GM18505 (cell line): ENCODE data around the gene TMEM253.

Source experiments
- ATAC-seq: cut with Tn5 transposase; IDR thresholded peaks from one replicate; pipeline ENCODE4 v1.9.1; 2021; ENCODE audit not compliant: unreplicated experiment
- POLR2A ChIP-seq: IDR thresholded peaks from 4 replicates; pipeline ENCODE4 v1.6.1; 2011; ENCODE audit warnings: borderline replicate concordance; ENCODE audit not compliant: insufficient read depth, insufficient read length; ENCODE audit errors: extremely low read depth

Gene TMEM253

GRCh38 chr14:21101802-21102413 lies 1.0 kb downstream of the TMEM253 start:
- no peak for ATAC-seq
- TF ChIP-seq POLR2A, result no peak

DNA sequence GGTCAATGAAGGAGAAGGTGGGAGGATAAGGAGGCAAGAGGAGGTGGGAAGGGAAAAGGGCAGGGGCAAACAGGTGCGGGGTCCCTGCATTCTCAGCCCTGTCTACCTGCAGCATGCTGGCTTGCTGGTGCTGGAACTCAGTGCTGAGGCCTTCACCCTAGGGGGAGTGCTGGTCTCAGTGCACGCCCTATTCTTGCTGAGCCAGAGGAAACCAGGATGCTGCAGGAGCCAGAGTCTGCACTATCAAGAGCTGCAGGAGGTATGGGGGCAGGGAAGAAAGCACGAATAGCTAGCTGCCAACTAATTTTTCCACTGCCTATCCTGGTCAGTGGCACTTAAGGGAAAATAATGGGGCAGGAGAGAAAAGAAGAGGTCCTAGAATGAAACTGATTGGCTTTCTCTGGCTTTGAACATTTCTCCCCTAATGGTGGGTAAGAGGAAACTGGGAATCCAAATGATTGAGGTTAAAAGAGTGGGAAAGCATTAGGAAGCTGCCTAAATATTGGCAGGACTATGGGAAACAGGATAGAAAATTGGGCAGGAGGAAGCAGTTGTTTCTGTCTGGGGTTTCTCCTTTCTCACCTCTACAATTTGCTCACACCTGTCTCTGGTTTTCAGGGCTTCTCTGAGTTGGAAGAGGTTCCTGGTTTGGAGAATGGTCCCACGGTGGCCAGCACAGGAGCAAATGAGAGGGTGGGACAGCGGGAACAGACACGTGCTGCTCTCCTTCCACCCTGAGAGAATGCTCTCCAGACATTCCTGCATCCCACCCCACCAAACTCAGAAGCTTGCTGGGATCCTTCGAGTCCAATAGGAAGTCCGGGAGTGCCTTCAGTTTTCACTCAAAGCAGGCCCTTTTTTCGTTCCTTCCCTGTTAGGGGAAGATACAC lies 1.9 kb downstream of the TMEM253 start:
- no peak for TF ChIP-seq POLR2A

DNA sequence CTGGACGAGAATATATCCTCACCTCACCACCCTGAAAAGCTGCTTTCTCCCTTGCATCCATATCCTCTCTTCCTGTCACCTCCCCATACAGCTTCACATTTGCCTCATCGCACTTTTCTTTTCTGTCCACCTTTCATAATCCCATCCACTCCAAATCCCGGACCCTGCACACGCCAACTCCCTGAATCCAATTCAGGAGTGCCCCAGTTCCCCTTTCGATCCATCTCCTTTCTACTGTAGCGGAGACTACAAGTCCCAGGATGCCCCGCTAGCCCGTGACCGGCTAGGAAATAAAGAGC lies 2.5 kb downstream of the TMEM253 start:
- no peak for ATAC-seq
- TF ChIP-seq POLR2A, result no peak

More for the DNA sequence above, 1.9 kb downstream of the TMEM253 start:
- no peak for ATAC-seq

DNA sequence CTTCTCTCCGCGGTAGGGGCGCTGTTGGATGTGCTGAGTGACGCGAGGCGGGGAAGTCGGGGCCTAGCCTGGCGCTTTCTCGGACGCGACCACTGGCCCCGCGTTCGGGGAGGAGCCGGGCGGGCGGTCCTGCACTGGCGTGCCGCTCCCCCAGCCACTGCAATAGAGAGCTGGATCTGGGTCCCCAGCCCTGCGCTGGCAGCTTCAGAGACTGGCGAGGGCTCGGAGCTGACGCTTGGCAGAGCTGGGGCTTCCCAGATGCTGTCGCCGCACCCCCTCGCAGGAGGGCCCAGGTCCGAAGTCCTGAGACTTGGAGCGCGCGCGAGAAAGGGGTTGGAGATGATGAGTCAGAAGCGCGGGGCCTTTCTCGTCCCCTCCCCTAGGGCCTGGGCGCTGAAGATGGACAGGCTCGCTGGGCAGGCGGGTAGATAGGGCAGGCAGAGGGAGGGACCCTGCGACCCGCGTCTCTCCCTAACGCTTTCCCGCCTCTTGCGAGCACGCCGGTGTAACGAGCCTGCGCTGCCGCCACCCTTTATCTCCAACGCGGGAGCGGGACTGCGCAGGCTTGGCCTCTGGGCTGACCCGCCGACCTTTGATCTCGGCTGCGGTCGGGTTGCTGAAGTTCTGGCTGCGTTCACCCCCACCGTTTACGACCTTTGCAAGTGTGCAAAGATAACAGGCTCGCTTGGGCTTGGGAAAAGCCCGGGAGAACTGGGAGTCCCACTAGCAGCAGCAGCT lies 3.0 kb downstream of the TMEM253 start:
- TF ChIP-seq POLR2A, result peak; percentile 94
- peak; percentile 87 for ATAC-seq

DNA sequence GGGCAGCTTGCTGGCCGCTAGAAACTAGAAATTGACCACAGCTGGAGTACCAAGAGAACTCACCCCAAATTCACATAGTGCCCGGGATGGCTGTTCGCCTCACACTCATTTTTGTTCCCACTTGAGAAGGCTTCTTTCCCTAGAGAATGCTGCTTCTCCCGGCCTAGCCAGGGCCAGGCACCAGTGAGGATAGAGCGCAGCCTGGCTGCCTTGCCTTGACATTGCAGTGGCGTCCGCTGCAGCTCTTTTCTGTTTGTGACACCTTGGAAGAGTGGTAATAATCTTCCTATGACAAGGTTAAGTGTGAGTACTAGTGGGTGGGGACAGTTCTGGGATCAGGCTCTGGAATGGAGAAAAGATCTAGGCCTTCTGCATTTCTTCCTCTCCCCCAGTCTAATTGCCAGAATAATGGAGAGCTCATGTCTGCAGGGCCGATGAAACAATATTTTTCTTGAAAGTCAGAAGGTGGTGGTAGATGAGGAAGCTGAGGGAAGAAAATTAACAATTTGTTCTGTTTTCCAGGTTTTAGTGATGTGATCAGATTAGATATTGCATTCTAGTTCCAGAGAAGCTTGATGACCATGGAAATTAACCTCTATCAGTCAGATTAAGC lies 3.7 kb downstream of the TMEM253 start:
- ATAC-seq, result no peak
- TF ChIP-seq POLR2A, result no peak

DNA sequence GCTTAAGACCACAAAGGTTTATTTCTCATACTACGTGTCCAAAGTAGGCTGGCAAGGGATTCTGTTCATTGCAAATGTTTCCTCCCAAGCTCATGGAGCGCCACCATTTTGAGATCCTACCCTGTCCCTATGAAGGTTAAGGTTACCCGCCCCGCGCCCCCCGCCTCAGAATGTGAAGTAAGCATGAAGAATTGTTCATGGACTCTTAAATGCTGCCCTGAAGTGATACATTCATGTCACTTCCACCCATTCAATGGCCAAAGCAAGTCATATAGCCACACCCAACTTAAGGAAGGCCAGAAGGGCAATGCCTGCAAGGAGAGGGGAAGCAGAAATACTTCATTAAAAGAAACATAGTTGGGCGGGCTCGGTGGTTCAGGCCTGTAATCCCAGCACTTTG lies 4.2 kb downstream of the TMEM253 start:
- TF ChIP-seq POLR2A, result no peak
- no peak for ATAC-seq

- ATAC-seq, result no peak
- TF ChIP-seq POLR2A, result no peak
These were observed 5.3 kb downstream of the TMEM253 start for GRCh38 chr14:21106176-21106497.

DNA sequence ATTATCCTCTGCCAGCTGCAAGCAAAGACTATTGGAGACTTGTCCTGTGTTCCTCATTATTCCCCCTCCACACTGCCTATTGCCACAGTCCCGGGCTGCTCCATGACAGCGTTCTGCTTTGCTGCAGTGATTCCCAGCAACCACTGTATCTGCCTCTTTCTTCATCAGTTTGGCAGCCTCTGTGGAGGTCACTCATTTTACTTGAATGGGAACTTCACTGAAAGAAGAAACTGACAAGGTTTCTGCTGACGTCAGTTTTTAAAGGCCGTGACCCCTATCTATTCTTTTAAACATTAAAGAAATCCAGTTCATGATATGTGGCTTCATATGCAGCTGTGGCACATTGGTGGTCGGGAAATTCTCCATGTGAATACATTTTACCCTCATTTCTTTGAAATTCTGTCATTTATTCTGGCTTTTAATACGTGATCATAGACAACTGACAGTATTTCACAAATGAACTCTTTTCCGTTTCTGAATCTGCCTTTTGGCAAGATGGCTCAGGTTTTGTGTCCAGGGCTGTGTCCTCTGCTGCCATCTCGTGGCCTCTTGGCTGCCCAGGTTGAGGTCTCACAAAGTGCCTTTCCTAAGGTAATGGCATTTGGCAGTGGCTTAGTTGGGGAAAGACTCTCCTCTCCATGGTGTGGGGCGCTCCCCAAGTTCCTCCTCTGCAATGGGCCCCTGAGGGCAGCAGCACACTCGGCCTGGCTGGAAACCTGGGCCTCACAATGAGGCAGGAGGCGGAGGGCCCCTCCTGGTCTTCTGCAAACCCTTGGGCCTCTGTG lies 5.8 kb downstream of the TMEM253 start:
- TF ChIP-seq POLR2A, result no peak
- ATAC-seq, result no peak

GRCh38 chr14:21107283-21107800 lies 6.5 kb downstream of the TMEM253 start:
- ATAC-seq, result no peak

GRCh38 chr14:21108791-21109190 lies 7.9 kb downstream of the TMEM253 start:
- no peak for TF ChIP-seq POLR2A
- ATAC-seq, result no peak

More at GRCh38 chr14:21107283-21107800, 6.5 kb downstream of the TMEM253 start:
- TF ChIP-seq POLR2A, result no peak

GRCh38 chr14:21109377-21110138 lies 8.7 kb downstream of the TMEM253 start:
- TF ChIP-seq POLR2A, result no peak
- no peak for ATAC-seq

- ATAC-seq, result no peak
- TF ChIP-seq POLR2A, result no peak
These were observed 11.4 kb downstream of the TMEM253 start for GRCh38 chr14:21112255-21112654.
